GM18511 (cell line): ENCODE measurements around the gene CUX1.
A peak's percentile ranks its signal among the peaks of the same experiment; 100 is the strongest.
"Not testable (repeated sequence)": the region's sequence is repeated elsewhere in the genome, so short reads cannot be mapped to it uniquely, and the experiment has no call there.

Experiments
- ATAC-seq: cut with Tn5 transposase; IDR thresholded peaks from one replicate; pipeline ENCODE4 v1.9.1; 2021; ENCODE audit warnings: mild to moderate bottlenecking, moderate library complexity; ENCODE audit not compliant: unreplicated experiment

CUX1 gene

DNA sequence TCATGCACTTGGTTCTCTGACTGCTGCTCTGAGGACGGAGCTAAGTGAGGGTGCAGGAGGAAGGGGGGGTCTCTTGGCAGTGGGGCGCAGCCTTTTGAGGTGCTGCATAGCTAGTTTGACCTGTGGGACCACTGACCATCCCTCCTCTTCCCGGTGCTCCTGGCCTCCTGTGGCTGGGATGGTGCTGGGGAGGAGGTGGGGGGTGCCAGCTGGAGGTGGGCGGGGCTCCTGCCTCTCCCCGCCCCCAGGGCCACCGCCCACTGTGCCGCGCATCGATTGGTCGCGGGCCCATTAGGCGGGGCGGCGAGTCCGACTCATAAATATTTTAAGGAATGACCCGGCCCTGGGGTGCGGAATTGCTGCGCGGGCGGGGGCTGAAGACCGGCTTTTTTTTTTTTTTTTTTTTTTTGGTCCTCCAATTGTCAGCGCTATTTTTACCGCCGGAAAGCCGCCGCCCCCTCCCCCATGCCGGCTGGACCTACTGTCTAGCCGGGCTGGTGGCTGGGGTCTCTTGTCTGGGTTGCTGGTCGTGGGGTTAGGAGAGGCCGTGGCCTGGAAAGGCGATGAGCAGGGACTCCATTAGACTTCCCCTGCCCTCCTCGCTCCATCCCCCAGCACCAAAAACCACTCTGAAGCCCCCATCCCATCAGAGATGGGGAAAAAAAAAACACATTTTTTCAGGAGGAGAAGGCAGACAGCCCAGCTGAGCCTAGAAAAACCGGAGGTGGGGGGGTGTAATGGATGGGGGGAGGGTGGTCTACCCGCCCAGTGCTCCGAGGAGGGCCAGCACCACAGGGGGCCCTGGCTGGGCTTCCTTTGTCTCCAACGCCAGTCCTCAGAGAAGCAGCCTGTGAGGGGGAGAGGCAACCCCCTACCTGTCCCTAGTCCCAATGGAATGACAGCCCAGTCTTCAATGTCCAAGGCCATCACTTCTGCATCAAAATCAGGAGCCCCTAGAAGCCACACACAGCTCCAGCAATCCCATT lies 475.7 kb downstream of the CUX1 start:
- ATAC-seq = no peak

GRCh38 chr7:102294589-102294988 lies 477.2 kb downstream of the CUX1 start:
- no peak for ATAC-seq

DNA sequence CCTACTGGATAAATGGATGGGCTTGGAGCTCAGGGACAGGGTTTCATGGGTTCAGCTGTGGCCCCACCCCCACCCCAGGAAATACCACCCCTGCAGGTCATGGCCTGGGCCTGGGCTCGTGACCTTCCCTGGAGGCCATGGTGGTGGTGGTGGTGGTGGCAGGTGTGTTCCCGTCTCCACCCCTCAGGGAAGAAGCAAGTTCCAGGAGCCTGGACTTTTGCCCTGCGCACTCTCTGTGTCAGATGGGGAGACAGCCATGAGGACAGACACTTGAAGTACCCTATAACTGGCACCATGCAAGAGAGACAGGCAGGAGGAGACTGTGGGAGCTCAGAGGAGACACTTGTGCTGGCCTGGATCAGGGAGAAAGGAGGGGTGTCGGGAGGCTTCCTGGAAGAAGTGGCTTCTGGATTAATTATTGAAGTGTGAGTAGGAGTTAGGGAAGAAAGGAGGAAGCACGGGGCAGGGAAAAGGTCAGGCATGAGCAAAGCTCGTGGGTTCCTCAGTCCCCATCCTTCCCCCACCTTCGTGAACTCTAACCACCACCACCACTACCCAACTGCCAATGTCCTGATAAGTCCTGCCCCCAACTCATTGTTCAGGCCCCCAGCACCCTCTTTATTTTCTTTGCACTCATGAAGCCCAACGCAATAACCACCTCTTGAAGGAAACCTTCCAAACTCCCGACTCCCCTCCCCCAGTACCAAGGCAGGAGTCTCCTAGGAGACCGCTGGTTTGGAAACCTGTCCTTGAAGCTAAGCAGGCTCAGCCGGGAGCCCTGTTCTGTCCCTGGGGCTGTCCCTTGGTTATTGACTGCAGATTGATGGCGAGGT lies 478.1 kb downstream of the CUX1 start:
- ATAC-seq = no peak

DNA sequence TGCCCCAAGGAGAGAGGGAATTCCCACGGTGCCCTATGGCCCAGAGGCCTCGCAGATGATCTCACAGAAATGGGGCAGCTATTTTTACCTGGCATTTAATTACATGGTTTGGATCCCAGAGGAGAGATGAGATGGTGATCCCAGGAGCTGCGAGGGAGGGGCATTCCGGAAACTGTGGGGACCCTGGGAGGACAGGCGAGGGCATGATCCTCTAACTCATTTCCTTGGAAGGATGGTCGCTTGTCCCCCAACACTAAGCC lies 478.7 kb downstream of the CUX1 start:
- ATAC-seq = no peak

- no peak for ATAC-seq
Observed at GRCh38 chr7:102296514-102296913, 479.1 kb downstream of the CUX1 start.

GRCh38 chr7:102297487-102298218 lies 480.2 kb downstream of the CUX1 start:
- no peak for ATAC-seq

DNA sequence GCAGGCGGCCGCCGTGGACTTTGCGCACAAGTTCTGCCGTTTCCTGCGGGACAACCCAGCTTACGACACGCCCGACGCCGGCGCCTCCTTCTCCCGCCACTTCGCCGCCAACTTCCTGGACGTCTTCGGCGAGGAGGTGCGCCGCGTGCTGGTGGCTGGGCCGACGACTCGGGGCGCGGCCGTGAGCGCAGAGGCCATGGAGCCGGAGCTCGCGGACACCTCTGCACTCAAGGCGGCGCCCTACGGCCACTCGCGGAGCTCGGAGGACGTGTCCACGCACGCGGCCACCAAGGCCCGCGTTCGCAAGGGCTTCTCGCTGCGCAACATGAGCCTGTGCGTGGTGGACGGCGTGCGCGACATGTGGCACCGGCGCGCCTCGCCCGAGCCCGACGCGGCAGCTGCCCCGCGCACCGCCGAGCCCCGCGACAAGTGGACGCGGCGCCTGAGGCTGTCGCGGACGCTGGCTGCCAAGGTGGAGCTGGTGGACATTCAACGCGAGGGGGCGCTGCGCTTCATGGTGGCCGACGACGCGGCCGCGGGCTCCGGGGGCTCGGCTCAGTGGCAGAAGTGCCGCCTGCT lies 483.3 kb downstream of the CUX1 start:
- ATAC-seq = no peak

- not testable (repeated sequence) for ATAC-seq
Observed at GRCh38 chr7:102301367-102301766, 483.9 kb downstream of the CUX1 start.

DNA sequence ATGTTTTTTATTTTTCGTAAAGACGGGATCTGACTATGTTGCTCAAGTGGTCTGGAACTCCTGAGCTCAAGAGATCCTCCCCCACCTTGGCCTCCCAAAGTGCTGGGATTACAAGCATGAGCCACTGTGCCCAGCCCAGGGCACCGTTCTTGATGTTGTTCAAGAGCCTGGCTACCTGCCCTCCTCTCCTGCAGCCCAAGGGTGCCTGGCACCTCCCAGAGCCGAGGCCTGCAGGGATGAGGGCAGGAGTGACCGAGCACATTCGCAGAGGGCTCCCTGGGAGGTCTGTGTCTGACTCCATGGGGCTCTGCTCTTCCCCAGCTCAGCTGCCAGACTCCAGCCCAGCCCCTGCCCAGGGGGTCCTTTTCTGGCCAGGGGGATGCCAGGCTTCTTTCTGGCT lies 484.6 kb downstream of the CUX1 start:
- ATAC-seq = no peak

GRCh38 chr7:102303669-102304422 lies 486.4 kb downstream of the CUX1 start:
- no peak for ATAC-seq

DNA sequence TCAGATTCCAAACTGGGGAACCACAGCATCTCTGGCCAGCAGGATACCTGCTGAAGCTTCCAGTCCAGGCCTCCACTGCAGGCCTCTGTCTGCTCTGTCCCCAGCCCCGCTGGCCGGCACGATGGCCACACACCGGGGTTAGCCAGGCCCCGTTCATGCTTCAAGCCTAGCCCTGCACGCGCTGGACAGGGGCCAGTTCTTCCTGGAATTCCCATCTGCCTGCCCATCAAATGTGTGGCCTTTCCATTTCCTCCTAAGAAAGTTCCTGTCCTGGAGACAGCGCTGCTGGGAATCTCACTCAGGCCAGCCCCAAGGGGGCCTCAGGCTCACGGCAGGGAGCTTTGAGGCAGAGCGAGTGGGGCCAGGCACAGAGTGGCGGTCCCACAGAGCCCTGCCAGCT lies 487.2 kb downstream of the CUX1 start:
- no peak for ATAC-seq

DNA sequence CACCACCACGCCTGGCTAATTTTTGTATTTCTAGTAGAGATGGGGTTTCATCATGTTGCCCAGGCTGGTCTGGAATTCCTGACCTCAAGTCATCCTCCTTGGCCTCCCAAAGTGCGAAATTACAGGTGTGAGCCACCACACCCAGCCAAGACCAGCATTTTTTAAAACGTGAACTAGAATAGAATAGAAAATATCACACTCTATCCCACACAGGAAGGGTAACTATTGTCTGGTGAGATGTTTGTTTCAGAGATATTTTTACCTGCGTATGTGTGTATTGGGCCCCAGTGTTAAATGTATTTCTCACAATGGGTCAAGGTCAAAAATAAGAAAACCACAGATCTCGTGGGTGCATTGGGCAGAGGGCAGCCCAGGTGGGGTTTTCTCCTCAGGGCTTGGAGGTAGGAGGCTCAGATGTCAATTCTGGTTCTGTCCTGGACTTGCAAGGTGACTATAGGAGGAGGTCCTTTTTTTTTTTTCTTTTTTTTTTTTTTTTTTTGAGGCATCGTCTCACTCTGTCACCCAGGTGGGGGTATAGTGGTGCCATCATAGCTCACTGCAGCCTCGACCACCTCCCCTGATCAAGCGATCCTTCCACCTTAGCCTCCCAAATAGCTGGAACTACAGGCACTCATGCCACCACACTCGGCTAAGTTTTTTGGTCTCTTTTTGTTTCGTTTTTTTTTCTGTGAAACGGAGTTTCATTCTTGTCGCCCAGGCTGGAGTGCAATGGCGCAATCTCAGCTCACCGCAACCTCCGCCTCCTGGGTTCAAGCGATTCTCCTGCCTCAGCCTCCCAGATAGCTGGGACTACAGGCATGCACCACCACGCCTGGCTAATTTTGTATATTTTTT lies 488.2 kb downstream of the CUX1 start:
- peak; percentile 60 for ATAC-seq

- peak; percentile 80 for ATAC-seq
Observed at GRCh38 chr7:102306916-102307677, 489.7 kb downstream of the CUX1 start.

DNA sequence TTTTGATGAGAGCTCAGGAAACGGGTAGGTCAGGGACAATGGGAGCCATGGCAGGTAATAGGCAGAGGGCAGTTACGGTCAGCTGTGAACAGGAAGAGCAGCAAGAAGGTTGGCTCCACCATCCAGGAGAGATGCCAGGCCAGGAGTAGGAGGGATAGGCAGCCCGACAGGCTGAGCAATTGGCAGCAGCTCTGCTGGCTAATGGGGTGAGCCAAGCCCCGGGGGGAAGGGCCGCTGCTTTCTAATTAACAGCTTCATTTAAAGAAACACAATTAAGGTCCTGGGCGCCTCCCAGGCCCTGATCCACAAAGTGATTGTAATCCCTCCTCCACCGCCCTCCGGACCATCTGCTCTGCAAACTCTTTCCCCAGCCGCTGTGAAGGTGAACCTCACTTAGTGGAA lies 493.0 kb downstream of the CUX1 start:
- ATAC-seq = no peak

DNA sequence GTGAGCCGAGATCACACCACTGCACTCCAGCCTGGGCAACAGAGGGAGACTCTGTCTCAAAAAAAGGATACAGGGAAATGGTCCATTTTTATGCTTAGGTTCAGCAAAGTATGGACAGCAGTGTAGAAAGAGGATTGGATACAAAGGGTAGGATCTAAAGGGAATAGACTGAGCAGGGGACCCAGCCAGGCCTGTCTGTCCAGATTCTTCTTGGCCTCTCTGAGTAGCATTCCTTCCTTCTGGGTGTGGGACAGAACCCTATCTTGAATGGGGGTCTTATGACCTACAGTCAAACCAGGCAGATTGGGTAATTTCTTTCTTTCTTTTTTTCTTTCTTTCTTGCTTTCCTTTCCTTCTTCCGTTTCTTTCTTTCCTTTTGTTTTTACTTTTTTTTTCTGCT lies 494.9 kb downstream of the CUX1 start:
- ATAC-seq = no peak

- no peak for ATAC-seq
Observed at GRCh38 chr7:102313997-102314780, 496.8 kb downstream of the CUX1 start.

GRCh38 chr7:102317231-102318059 lies 500.0 kb downstream of the CUX1 start:
- ATAC-seq = no peak
